Effector memory CD8-positive, alpha-beta T cell (primary cell): ENCODE measurements around the gene SLC35A1.
"Not testable (repeated sequence)": the region's sequence is repeated elsewhere in the genome, so short reads cannot be mapped to it uniquely, and the experiment has no call there.

Source experiments
- ATAC-seq: fragments of 150-1000 bp; cut with Tn5 transposase; replicated peaks from 2 replicates; pipeline ENCODE4 v1.10.0; 2021; ENCODE audit warnings: mild to moderate bottlenecking, moderate library complexity
- DNase-seq, 3 experiments: peaks; one replicate each; pipeline ENCODE4 v3.0.0; 2021
- H3K27ac Mint-ChIP-seq, 2 donors: one replicate each; pipeline ENCODE4 v1.8.0; 2022; ENCODE audit warnings: mild to moderate bottlenecking in 2 of 2, mixed read lengths in 2 of 2, moderate library complexity in 2 of 2
- H3K27me3 Mint-ChIP-seq, 2 donors: one replicate each; pipeline ENCODE4 v1.8.0; 2022; ENCODE audit warnings: mixed read lengths in 2 of 2
- H3K36me3 Mint-ChIP-seq: one replicate; pipeline ENCODE4 v1.8.0; 2022; ENCODE audit warnings: mild to moderate bottlenecking, moderate library complexity, mixed read lengths; ENCODE audit not compliant: insufficient read depth
- H3K4me1 Mint-ChIP-seq, 2 donors: one replicate each; pipeline ENCODE4 v1.8.0; 2022; ENCODE audit warnings: low read depth in 2 of 2, mixed read lengths in 2 of 2
- H3K4me3 Mint-ChIP-seq, 2 donors: one replicate each; pipeline ENCODE4 v1.8.0; 2022; ENCODE audit warnings: mild to moderate bottlenecking in 2 of 2, mixed read lengths in 2 of 2, moderate library complexity in 2 of 2
- H3K9me3 Mint-ChIP-seq, 2 donors: one replicate each; pipeline ENCODE4 v1.8.0; 2022; ENCODE audit warnings: mixed read lengths in 2 of 2

The SLC35A1 gene

GRCh38 chr6:87489326-87489725 lies 16.6 kb downstream of the SLC35A1 start:
- not testable (repeated sequence) for ATAC-seq, H3K27ac Mint-ChIP-seq, H3K4me3 Mint-ChIP-seq, DNase-seq, H3K9me3 Mint-ChIP-seq, H3K36me3 Mint-ChIP-seq, H3K27me3 Mint-ChIP-seq
- H3K4me1 Mint-ChIP-seq, result peaks cover 5 to 18% of the 10 kb centered on the region in 2 donors

GRCh38 chr6:87494761-87495422 lies 22.1 kb downstream of the SLC35A1 start:
- Mint-ChIP-seq H3K4me1 (peaks cover 0 to 7% of the 10 kb centered on the region in 2 donors), H3K4me3 (no peak overlapping the region), H3K27me3 (no peaks in the 10 kb centered on the region), H3K27ac (no peak overlapping the region), H3K36me3 (peaks cover 13% of the 10 kb centered on the region), H3K9me3 (no peaks in the 10 kb centered on the region)
- ATAC-seq (no peak), DNase-seq (no peak)

GRCh38 chr6:87498048-87498447 lies 25.3 kb downstream of the SLC35A1 start:
- no peak overlapping the region for H3K4me3 Mint-ChIP-seq
- ATAC-seq (no peak), DNase-seq (no peak)
- H3K4me1 Mint-ChIP-seq, result peaks cover 0 to 1% of the 10 kb centered on the region in 2 donors
- H3K27me3 Mint-ChIP-seq, result no peaks in the 10 kb centered on the region
- H3K36me3 Mint-ChIP-seq, result peaks cover 10% of the 10 kb centered on the region
- H3K27ac Mint-ChIP-seq, result no peak overlapping the region
- no peaks in the 10 kb centered on the region for H3K9me3 Mint-ChIP-seq

- H3K4me3 Mint-ChIP-seq, result no peak overlapping the region
- H3K4me1 Mint-ChIP-seq, result no peaks in the 10 kb centered on the region
- H3K9me3 Mint-ChIP-seq, result no peaks in the 10 kb centered on the region
- DNase-seq (no peak), ATAC-seq (no peak)
- H3K27ac Mint-ChIP-seq, result no peak overlapping the region
- no peaks in the 10 kb centered on the region for H3K27me3 Mint-ChIP-seq
- H3K36me3 Mint-ChIP-seq, result peaks cover 17% of the 10 kb centered on the region
Observed at GRCh38 chr6:87501809-87502572, 29.2 kb downstream of the SLC35A1 start.

- H3K27me3 Mint-ChIP-seq, result no peaks in the 10 kb centered on the region
- ATAC-seq (no peak), DNase-seq (no peak)
- H3K9me3 Mint-ChIP-seq, result no peaks in the 10 kb centered on the region
- H3K36me3 Mint-ChIP-seq, result peaks cover 12% of the 10 kb centered on the region
- H3K27ac Mint-ChIP-seq, result peak overlapping the region in 1 of 2 donors; percentile 52
- H3K4me3 Mint-ChIP-seq, result no peak overlapping the region
- no peaks in the 10 kb centered on the region for H3K4me1 Mint-ChIP-seq
Observed at GRCh38 chr6:87504441-87504840, 31.7 kb downstream of the SLC35A1 start.

- Mint-ChIP-seq H3K27ac (peak overlapping the region in 1 of 2 donors; percentile 68), H3K27me3 (no peaks in the 10 kb centered on the region), H3K4me3 (no peak overlapping the region), H3K4me1 (no peaks in the 10 kb centered on the region), H3K36me3 (peaks cover 70% of the 10 kb centered on the region), H3K9me3 (no peaks in the 10 kb centered on the region)
- ATAC-seq (no peak), DNase-seq (no peak)
Observed at GRCh38 chr6:87514831-87515230, 42.1 kb downstream of the SLC35A1 start.

- ATAC-seq (no peak), DNase-seq (no peak)
- Mint-ChIP-seq H3K4me3 (no peak overlapping the region), H3K27ac (no peak overlapping the region), H3K9me3 (no peaks in the 10 kb centered on the region), H3K36me3 (peaks cover 49% of the 10 kb centered on the region), H3K27me3 (no peaks in the 10 kb centered on the region), H3K4me1 (no peaks in the 10 kb centered on the region)
Observed at GRCh38 chr6:87518453-87518852, 45.7 kb downstream of the SLC35A1 start.

- no peak overlapping the region for H3K4me3 Mint-ChIP-seq
- no peaks in the 10 kb centered on the region for H3K9me3 Mint-ChIP-seq
- ATAC-seq (no peak), DNase-seq (no peak)
- no peak overlapping the region for H3K27ac Mint-ChIP-seq
- peaks cover 32% of the 10 kb centered on the region for H3K36me3 Mint-ChIP-seq
- H3K27me3 Mint-ChIP-seq, result no peaks in the 10 kb centered on the region
- peaks cover 5 to 7% of the 10 kb centered on the region in 2 donors for H3K4me1 Mint-ChIP-seq
Observed at GRCh38 chr6:87522686-87523085, 49.9 kb downstream of the SLC35A1 start.

- H3K9me3 Mint-ChIP-seq, result no peaks in the 10 kb centered on the region
- H3K27me3 Mint-ChIP-seq, result no peaks in the 10 kb centered on the region
- H3K36me3 Mint-ChIP-seq, result peaks cover 40% of the 10 kb centered on the region
- no peak overlapping the region for H3K4me3 Mint-ChIP-seq
- DNase-seq, result no peak
- peak overlapping the region; percentile 29 to 69 for H3K27ac Mint-ChIP-seq
- peaks cover 12 to 21% of the 10 kb centered on the region in 2 donors for H3K4me1 Mint-ChIP-seq
- no peak for ATAC-seq
Observed at GRCh38 chr6:87529221-87529620, 56.4 kb downstream of the SLC35A1 start.

- no peaks in the 10 kb centered on the region for H3K27me3 Mint-ChIP-seq
- no peak for DNase-seq
- H3K4me3 Mint-ChIP-seq, result no peak overlapping the region
- peaks cover 19% of the 10 kb centered on the region for H3K36me3 Mint-ChIP-seq
- no peaks in the 10 kb centered on the region for H3K9me3 Mint-ChIP-seq
- peak overlapping the region in 1 of 2 donors; percentile 24 for H3K27ac Mint-ChIP-seq
- ATAC-seq, result no peak
- peaks cover 5 to 12% of the 10 kb centered on the region in 2 donors for H3K4me1 Mint-ChIP-seq
Observed at GRCh38 chr6:87534377-87535047, 61.7 kb downstream of the SLC35A1 start.

- Mint-ChIP-seq H3K27ac (no peak overlapping the region), H3K36me3 (peaks cover 28% of the 10 kb centered on the region), H3K27me3 (no peaks in the 10 kb centered on the region), H3K4me1 (peaks cover 4% of the 10 kb centered on the region in 2 donors), H3K4me3 (no peak overlapping the region), H3K9me3 (no peaks in the 10 kb centered on the region)
- ATAC-seq (no peak), DNase-seq (no peak)
Observed at GRCh38 chr6:87538510-87539260, 65.9 kb downstream of the SLC35A1 start.

GRCh38 chr6:87539554-87539953 lies 66.8 kb downstream of the SLC35A1 start:
- Mint-ChIP-seq H3K36me3 (peaks cover 32% of the 10 kb centered on the region), H3K9me3 (no peaks in the 10 kb centered on the region), H3K4me3 (no peak overlapping the region), H3K27me3 (no peaks in the 10 kb centered on the region), H3K4me1 (peaks cover 2 to 6% of the 10 kb centered on the region in 2 donors), H3K27ac (no peak overlapping the region)
- DNase-seq (no peak), ATAC-seq (no peak)

- Mint-ChIP-seq H3K36me3 (peaks cover 40% of the 10 kb centered on the region), H3K9me3 (no peaks in the 10 kb centered on the region), H3K4me3 (no peak overlapping the region), H3K4me1 (peaks cover 2 to 6% of the 10 kb centered on the region in 2 donors), H3K27me3 (no peaks in the 10 kb centered on the region), H3K27ac (no peak overlapping the region)
- ATAC-seq, result no peak
- DNase-seq, result no peak
Observed at GRCh38 chr6:87540539-87540938, 67.8 kb downstream of the SLC35A1 start.
